AG09309 (cell line): ENCODE measurements around the gene NPM1.

Experiments used
- DNase-seq: peaks from one replicate; pipeline ENCODE4 v3.0.0-alpha.2; 2010; ENCODE audit warnings: low read depth
- H3K4me3 ChIP-seq: 2 replicates; pipeline ENCODE4 v1.5.1; 2011; ENCODE audit warnings: mild to moderate bottlenecking, low read depth, low read length, moderate library complexity; ENCODE audit not compliant: control insufficient read depth
- CTCF ChIP-seq: IDR thresholded peaks from 2 replicates; pipeline ENCODE4 v1.5.1; 2011; ENCODE audit warnings: mild to moderate bottlenecking, low read depth, low read length, inconsistent platforms; ENCODE audit not compliant: insufficient read depth, control insufficient read depth; ENCODE audit errors: missing control alignments

NPM1 gene

GRCh38 chr5:171431251-171431777, 43.7 kb downstream of the NPM1 start:
- no peak for DNase-seq
- no peak for TF ChIP-seq CTCF
- H3K4me3 ChIP-seq = no peak overlapping the region

- no peak for TF ChIP-seq CTCF
- H3K4me3 ChIP-seq = no peak overlapping the region
- DNase-seq = no peak
Measured at GRCh38 chr5:171432076-171432475, 44.4 kb downstream of the NPM1 start.

- no peak for DNase-seq
- TF ChIP-seq CTCF = no peak
- H3K4me3 ChIP-seq = no peak overlapping the region
Measured at GRCh38 chr5:171432583-171433351, 45.1 kb downstream of the NPM1 start.

- no peak for DNase-seq
- no peak for TF ChIP-seq CTCF
- no peak overlapping the region for H3K4me3 ChIP-seq
Measured at GRCh38 chr5:171433352-171433698, 45.7 kb downstream of the NPM1 start.

- no peak overlapping the region for H3K4me3 ChIP-seq
- DNase-seq = no peak
- no peak for TF ChIP-seq CTCF
Measured at GRCh38 chr5:171433982-171434676, 46.5 kb downstream of the NPM1 start.

GRCh38 chr5:171434874-171435273, 47.2 kb downstream of the NPM1 start:
- no peak for TF ChIP-seq CTCF
- DNase-seq = no peak
- no peak overlapping the region for H3K4me3 ChIP-seq
